GM19372 (cell line): Measurements from ENCODE around the gene TIE1.

Experiments
- ATAC-seq: cut with Tn5 transposase; IDR thresholded peaks from one replicate; pipeline ENCODE4 v1.9.1; 2021; ENCODE audit warnings: mild to moderate bottlenecking, low read depth, moderate library complexity; ENCODE audit not compliant: unreplicated experiment

TIE1 gene

DNA sequence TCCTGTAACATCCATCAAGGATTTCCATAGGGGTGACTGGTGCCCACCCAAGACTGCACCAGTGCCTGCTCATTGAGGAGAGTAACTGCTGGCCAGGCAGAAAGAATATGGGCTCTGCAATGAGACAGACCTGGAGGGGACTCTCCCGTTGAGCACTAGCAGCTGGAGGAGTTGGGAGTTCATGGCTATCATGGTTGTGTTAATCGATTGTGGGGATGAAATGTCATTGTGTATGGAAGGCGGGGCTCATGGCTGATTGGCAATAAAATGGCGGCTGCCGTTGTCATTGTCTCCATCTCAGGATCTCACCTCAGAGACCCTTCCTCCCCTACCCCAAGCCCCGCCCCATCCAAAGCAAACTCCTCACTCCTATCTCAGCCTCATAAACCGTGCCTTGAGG lies 27.1 kb upstream of the TIE1 start:
- no peak for ATAC-seq

DNA sequence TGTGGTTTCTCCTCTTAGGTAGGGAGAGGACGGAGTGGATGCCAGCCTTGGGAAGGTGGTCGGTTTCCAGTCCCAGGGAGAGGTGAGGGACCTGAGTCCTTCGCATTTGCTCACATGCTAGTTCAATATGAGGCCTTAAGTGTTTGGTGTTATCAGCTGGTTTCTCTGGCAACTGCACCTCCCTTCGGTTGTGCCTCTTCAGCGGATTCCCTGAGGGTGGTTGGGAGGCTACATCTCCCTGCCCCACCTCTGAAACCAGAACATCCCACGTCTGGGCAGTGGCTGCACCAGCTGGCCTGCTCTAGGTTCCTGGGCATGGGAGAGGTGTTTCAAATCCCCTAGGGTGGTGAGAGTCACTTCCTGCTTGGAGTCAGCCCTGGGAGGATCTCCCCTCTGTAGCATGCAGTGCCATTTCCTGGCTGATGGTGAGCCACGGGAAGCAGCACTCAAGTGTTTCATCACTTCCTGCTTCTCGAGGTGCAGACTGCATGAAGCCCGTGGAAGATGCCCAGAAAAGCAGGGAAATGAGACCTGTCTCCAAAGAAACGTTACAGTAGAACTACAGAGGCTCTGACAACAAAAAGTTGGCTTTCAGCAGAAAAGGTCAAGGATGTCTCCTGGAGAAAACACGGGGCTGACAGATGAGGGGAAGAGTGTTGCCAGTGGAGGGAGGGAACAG lies 26.5 kb upstream of the TIE1 start:
- no peak for ATAC-seq

DNA sequence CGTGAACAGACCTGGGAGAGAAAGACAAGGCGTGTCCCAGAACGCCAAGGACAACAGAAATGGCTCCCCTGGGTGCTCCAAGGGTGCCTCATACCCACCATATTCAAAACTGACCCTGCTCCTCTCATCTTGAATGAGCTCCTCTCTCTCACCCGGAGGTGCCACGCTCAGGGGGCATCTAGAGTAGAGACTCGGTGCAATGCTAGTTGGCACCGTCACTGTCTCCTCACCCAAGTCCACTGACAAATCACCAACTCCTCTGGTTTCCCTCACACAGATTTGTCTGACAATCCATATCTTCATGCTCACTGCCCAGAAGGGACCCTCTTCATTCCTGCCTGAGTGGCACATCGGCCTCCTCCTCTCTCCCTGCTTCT lies 26.0 kb upstream of the TIE1 start:
- ATAC-seq = no peak

DNA sequence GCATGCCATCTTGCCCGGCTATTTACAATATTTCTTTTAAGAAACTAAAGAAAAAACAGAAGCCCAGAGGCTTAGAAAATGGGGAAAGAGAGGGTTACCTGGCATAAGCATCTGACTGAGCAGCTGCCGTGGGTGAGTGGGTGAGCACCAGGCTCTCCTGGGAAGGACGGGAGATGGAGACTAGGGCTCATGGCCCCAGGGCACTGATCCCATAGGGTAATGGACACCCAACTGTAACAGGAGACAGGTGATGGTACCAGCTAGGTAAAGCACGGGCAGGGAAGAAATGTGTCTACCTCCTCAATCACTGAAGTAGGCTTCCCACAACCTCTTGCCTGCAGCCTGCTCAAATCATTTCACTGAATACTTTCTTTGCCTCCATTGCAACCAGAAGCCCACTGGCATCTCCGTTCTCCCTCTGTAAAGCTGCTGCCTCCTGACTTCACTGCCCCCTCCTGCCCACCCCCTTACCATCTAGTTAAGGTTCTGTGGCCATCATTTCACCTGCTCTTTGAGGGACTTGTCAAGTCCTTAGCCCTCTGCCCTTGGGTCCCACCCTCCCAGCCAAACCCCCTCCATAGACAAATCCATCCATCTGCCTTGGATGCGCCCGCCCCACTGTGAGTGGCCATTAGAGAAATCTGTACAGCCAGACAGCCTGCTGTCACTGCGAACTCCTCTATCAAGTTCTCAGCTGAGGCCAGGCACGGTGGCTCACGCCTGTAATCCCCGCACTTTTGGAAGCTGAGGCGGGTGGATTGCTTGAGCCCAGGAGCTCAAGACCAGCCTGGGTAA lies 24.8 kb upstream of the TIE1 start:
- ATAC-seq = no peak

DNA sequence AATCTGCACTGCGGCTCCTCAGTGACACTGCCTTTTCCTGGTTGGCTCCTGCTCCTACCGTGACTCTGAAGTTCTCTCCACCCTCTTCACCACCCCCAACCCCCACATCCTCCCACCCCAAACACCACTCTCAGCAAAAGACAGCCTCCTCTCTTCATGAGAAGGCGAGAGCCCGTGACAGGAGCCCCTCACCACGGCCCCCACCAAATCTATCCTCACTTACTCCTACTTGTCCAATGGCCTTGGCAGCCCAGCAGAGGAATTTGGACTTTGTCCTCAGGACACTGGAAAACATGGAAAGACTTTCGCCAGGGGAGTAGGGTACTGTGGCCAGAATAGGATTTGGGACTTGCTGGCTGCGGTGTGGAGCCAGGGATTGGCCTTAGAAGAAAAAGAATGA lies 24.1 kb upstream of the TIE1 start:
- ATAC-seq = no peak

DNA sequence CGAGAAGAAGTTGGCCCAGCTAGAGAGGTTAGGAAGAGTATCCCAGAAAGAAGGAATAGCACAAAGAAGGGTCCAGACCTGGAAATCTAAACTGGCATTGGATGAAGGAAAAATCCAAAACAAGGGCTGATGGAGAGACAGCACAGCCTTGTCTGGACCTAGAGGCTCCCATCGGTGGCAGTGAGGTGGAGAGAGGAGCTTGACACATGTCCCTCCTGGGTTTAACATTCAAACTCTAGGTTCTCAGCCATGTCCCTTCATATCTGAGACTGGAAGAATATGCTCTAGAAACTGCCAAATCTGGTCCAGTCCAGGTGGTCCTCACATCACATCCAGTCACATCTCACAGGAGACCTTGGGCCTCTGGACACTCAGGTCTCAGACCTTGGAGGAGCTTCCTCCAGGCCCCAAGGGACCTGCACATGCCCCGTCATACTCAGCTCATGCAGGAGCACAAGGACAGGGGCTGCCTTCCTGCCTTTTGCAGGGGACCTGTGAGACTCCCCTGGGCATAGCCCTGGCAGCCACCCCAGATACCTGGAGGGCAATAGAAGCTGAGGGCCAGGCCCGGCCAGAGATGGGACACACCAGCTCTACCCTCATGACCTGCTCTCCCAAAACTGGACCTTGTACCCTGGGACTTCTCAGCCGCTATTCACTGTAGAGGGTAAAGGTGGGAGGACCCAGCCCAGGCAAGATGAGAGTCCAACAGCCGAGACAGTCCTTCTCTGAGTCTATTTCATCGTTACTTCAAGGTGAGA lies 23.5 kb upstream of the TIE1 start:
- no peak for ATAC-seq

DNA sequence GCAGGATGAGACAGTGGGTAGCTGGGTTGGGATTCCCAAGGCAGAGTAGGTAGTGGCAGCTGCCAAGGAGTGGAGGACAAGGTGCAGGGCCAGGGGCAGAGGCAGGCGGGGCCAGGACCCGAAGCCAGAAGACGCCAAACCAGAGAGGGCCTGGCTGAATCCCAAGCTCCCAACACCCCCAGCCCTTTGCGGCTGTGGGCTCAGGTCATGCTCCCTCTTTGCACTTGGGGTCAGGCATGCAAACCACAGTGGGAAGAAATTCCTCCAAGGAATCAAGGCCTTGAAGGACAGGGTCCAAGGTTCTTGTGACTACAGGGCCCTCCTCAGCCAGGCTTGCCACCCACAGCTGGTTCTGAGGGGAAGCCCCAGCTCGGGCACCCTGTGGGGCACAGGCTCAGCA lies 21.6 kb upstream of the TIE1 start:
- no peak for ATAC-seq

DNA sequence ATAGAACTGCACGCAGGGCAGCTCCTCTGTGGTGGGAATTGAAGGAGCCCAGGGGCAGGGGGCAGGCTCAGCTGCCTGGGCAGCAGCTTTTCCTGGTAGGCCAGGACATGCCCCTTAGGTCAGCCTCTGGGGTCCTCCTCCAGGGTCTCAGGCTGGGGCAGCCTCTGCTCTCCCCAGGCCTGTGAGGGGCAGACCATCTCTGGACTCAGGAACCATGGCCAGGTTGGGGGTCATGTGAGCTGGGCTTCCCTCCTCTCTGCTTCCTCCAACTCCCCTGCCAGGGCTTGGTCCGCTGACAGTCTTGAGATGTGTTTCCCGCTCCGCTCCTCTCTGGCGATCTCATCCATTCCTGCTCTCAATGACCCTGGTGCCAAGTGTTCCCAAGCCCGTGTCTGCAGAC lies 21.1 kb upstream of the TIE1 start:
- no peak for ATAC-seq

DNA sequence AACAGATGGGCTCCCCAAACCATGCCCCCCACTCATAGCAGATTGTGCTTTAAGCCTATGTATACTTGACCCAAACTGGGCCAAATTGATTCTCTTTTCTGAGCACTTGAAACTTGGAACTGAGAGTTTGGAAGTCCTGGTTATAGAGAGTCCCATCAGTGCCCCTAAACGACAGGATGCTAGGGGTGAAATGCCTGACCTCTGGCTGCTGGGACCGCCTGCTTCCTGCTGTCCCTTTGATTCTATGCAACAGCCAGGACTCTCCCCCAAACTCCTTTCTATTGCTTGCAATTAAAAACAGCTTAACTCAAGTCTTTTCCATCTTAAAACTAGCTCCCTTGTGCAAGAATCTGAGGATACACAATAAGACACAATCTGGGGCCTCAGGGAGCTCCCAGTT lies 20.1 kb upstream of the TIE1 start:
- ATAC-seq = no peak

DNA sequence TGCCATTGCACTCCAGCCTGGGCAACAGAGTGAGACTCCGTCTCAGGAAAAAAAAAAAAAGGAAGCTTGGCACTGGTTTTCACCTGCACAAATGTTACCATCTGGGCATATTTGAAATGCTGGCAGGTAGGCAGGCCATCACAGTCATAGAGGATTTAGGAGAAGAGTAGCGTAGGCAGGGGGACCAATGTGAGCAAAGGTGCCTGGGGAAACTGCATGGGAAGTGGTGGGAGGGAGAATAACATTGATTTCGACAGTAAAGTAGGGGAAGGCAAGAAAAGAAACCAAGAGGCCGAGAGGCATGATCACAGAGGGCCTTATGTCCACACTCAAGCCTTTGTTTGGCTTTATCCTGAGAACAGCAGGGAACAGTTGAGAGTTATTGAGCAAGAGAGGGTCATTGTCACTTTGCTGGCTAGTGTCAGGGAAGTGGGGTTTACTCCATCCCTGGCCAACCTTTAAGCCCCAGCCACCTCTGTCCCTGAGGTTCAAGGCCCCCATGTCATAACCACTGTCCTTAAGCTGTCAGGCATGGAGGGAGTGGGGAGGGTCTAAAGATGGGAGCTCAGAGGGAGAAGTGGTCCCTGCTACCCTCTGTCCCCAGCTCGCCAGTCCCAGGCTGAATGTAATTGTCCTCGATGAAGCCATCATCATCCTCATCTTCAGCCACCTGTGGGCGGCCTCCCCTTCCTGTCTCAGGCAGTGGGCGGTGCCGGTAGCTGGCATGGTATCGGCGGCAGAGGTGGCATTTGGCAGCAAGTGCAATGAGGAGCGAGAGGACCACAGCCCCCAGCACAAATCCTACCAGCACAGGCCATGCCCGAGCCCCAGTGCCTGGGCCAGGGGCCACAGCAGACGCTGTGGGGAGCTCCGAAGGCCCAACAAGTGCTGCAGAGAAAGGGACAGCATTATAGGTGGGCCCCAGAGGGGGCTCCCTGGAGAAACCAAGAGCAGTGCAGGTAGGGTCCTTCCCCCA lies 18.3 kb upstream of the TIE1 start:
- no peak for ATAC-seq

DNA sequence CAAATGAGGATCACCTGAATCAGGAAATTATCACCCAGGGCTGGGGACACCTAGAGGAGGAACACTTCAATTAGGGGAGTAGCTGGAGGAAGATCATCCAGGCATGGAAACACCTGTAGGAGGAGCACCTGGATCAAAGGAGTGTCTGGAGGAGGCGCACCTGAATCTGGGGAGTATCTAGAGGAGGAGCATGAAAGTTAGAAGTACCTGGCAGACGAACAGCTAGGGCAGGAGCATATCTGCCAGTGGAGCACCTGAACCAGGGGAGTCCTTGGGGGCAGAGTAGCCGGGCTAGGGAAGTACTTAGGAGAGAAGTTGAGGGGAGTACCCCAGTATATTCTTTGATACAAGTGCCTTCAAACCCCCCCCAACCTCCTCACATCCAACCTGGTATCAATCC lies 16.7 kb upstream of the TIE1 start:
- no peak for ATAC-seq

DNA sequence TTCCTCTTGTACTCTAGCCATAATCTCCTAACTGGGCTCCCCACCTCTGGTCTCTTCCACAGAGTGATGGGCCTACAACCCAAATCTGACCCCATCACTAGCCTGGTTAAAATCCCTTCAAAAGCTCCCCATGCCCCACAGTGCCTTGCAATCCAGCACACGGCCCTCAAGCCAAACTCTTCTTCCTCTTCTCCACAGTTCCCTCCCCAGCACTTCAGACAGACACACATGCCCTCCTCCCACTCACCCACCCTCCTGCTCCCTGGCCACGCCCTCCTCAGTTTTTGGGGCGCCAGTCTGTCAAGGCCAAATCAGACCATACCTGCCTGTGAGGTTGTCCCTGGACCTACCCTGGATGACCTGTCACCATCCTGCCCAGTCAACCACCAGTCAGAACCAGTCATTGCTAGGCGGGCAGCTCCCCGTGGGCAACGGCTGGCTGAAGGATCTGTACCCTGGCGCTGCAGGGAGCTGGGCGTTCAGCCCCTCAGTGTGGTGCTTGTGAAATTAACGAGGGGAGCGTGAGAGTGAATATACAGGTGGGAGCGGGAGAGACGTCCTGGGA lies 16.2 kb upstream of the TIE1 start:
- no peak for ATAC-seq

DNA sequence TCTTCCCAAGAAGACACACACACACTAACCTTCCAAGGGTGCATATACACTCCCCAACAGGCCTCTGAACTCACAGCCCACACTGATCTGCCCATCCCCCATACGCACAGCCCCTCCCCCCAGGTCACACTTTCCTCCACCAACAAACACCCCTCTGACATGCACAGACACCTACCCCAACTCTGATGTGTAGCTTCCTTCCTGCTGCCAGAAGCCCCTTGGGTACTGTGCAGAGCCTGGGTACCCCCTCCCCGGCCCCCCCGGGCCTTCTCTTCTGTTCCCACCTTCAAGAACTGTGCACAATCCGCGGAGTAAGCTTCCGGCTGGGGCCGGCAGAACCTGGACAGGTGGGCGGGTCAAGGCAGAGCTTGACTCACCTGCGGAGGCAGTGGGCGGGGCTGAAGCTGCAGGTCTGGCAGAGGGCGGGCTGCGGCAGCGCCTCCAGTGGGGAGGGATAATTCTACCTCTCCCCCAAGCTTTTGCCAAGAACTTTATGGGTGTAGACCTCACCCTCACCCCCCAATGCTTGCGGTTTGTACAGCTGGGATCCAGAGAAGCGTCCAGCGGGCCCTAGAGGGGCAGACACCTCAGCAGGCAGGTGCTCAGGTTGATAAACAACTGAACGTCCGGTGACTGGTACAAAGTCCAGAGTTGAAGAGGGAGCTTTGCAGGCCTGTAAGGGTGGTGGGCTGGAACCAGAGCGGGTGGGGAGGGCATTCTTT lies 15.4 kb upstream of the TIE1 start, which contains the start of gene C1orf210:
Gene C1orf210, minus strand, starts transcription at position 313 of the 722 bp plus-strand sequence. CDS start 2,311 bp downstream, outside the sequence.
- no peak for ATAC-seq

DNA sequence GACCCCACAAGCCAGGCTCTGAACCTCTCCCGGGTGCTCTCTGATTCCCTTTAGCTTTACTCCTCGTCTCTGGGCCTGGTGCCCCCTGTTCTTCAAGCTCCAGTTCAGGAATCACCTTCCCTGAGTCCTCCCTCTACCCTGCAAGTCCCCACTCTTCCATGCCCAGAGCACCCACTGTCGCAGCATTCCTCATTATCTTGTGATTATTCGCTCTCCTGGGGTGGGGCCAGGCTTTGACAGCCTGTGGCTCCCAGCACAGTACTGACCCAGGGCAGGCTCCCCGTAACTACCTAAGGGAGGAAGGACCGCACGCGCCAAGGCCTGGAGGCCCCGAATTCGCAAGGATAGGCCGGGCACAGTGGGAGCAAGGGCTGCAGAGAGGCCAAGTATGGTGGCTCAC lies 14.7 kb upstream of the TIE1 start:
- no peak for ATAC-seq

DNA sequence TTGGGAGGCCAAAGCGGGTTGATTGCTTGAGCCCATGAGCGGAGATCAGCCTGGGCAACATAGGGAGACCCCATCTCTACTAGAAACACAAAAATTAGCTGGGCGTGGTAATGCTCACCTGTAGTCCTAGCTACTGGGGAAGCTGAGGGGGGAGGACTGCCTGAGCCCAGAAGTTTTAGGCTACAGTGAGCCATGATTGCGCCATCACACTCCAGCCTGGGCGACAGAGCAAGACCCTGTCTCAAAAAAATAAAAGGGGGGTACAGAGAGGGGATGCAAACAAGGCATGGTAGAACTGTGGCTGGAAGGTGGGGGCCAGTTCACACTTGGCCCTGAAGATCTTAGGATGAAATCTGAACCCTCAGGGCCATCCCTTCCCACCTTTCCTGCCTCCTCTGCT lies 14.2 kb upstream of the TIE1 start:
- ATAC-seq = no peak

DNA sequence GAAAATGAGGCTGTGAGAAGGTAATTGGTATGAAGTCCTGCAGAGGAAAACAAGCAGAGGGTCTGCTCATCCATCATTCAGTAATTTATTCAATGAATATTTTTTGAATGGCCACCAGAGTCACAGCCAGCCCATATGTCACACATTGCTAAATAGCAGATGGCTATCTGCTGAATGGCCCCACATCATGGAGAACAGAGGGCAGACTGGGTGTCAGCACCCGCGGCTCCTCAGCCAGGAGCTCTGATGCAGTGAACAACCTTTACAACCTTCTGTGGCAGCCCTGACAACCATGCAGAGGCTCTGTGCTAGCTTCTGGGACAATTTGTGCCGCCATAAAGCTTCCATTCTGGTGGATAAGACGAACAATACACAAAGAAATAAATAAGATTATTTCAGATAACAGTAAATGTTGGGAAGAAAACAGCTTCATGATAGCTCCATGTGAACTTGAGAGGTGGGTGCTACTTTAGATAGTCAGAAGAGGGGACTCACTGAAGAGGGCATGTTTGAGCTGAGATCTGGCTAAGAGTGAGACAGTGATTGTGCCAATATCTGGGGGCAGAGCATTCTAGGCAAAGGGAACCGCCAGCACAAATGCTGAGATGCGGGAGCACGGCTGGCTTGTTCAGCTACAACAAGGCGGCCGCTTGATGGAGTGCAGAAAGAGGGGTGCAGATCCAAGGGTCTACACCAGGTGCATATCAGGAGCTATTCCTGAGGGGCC lies 12.6 kb upstream of the TIE1 start:
- ATAC-seq = no peak

DNA sequence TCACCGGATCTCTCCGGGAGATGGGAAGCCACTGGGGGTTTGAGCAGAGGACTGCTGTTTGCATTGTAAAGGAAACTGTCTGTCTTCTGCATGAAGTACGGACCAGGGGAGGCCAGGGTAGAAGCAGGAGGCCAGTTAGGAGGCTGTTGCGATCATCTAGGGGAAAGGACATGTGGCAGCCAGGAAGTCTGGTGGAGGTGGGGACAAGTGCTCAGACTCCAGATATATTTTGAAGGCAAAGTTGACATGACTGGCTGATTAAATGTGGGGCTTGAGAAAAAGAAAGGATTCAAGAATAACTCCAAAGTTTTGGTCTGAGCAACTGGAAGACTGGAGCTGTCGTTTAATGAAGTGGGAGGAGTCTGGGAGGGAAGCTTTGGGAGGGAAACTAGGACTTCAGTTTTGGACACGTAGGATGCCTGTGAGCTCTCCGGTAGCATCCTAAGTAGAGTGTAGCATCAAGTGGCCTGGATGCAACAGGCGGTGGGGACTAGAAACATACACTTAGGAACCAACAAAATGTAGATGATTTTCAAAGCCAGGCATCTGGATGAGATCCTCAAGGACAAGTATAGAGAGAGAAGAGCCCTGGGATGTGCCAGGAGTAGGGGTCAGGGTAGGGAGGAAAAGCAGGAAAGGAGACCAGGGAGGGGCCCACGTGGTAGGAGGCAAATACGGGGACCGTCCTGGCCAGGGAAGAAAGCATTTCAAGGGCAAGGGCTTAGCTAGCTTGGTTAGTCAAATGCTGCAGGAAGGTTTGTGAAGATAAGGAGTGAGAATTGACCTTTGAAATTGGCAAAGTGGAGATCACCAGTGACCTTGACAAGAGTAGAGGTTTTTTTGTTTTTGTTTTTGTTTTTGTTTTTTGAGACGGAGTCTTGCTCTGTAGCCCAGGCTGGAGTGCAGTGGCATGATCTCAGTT lies 11.7 kb upstream of the TIE1 start:
- no peak for ATAC-seq

DNA sequence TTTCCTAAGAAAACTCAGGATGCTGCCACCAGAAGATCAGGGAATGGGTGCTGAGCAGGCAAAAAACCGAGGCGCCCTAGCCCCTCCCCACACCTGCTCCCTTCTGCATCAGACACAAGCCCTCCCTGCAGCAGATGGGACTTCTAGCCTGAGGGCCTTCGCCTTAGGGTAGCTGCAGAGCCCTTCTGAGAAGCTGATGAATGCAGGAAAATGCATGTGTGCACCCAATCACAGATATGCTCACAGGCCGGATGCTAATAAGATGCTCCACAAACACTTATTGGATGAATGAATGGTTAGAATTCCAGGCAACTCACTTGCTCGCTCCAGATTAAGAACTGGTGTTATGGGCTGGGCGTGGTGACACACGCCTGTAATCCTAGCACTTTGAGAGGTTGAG lies 8.6 kb upstream of the TIE1 start:
- no peak for ATAC-seq
